Measurements from ENCODE around the gene ESRRG. TPM values are rescaled to one million over a fixed set of nuclear protein-coding genes. Genes with fewer than 3 reads are reported as not detected.

Gene ESRRG
- total and polyA plus RNA-seq, 4 donors: 0.19 to 4.5 (median 1.3) TPM

DNA sequence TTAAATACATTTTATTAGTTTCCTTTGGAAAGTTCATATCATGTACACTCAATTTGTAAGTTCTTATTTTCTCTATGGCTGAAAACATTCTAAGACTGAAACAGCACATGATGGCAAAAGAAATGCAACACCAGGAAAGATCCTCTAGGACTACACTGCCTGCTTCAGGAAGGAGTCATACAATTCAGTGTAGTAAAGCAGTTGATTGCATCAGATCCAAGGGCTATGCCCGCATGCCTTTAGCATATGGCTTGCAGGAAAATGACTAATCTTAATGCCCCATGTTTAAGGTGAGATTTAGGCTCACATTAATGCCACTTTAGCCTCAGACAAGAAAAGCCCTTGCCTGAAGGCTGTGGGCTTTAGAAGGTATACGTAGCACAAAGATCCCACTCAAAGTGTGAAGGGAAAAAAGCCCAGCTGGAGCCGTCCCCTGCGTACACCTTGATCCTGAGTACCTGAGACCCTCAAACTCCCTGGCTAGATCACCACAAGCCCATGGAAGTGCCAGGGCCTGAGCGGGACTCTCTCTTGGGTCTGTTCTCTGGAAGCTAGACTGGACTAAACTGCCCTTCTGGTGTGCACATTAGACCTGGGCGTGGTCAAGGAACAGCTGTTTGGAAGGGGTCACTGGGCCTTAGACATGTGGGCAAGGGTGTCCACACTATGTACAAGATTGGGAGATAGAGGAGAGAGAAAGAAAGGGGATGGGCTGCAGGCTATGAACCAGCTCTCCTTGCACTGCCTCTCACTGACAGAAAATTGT is 52.9 kb downstream of the ESRRG start:
- 92 to 93% methylated on average over 6 of the region's 6 CpGs for WGBS, 2 donors

DNA sequence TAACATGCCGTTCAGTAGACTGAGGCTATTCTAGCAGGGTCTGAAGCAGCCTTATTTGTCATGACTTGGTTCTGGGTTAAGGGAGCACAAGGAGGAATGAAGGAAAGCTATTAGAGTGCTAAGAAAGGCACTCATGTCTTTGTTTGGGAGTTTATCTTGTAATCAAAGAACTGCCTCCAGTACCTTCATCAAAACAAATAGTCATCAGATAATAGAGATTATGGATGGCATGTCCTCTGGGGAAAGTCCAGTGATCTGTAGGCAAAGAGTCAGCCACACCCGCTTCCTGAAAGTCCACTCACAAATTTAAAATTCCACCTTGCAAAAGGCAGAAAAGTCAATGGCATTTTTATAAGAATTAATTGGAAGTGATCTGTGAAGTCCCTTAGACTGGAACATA is 56.8 kb downstream of the ESRRG start:
- H3K27ac ChIP-seq (ENCODE audit: low read depth in 1 of 2, low read length in 1 of 2): no peak overlapping the region
- H3K4me1 ChIP-seq (ENCODE audit: control insufficient read depth in 5 of 5, insufficient read depth in 5 of 5, low read length in 5 of 5): peaks cover 0 to 10% (median 0%) of the 10 kb centered on the region in 5 donors
- TF ChIP-seq, protein P1, sequence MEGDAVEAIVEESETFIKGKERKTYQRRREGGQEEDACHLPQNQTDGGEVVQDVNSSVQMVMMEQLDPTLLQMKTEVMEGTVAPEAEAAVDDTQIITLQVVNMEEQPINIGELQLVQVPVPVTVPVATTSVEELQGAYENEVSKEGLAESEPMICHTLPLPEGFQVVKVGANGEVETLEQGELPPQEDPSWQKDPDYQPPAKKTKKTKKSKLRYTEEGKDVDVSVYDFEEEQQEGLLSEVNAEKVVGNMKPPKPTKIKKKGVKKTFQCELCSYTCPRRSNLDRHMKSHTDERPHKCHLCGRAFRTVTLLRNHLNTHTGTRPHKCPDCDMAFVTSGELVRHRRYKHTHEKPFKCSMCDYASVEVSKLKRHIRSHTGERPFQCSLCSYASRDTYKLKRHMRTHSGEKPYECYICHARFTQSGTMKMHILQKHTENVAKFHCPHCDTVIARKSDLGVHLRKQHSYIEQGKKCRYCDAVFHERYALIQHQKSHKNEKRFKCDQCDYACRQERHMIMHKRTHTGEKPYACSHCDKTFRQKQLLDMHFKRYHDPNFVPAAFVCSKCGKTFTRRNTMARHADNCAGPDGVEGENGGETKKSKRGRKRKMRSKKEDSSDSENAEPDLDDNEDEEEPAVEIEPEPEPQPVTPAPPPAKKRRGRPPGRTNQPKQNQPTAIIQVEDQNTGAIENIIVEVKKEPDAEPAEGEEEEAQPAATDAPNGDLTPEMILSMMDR (IDR thresholded peaks at IDR 0.05; ENCODE audit: control extremely low read depth, extremely low read depth): no peak
- H3K9ac ChIP-seq (ENCODE audit: insufficient read depth in 1 of 2, low read length in 2 of 2): no peak overlapping the region
- WGBS, 2 donors: 92 to 94% methylated on average over 2 of the region's 2 CpGs
- no peaks in the 10 kb centered on the region for H3K36me3 ChIP-seq (ENCODE audit: control insufficient read depth in 4 of 4, insufficient read depth in 4 of 4, low read length in 4 of 4)
- no peaks in the 10 kb centered on the region for H3K9me3 ChIP-seq (ENCODE audit: control insufficient read depth in 4 of 4, insufficient read depth in 3 of 4, low read length in 3 of 4)
- DNase-seq (no peak), ATAC-seq (ENCODE audit: insufficient read depth, low FRiP score) (no peak)
- H3K4me3 ChIP-seq: no peak overlapping the region
- H3K27me3 ChIP-seq (ENCODE audit: control insufficient read depth in 3 of 3, insufficient read depth in 3 of 3, low read length in 2 of 3): no peaks in the 10 kb centered on the region

More for the DNA sequence above, 52.9 kb downstream of the ESRRG start:
- H3K9ac ChIP-seq (ENCODE audit: insufficient read depth in 1 of 2, low read length in 2 of 2): no peak overlapping the region
- DNase-seq: no peak
- peaks cover 0 to 2% (median 0%) of the 10 kb centered on the region in 5 donors for H3K4me1 ChIP-seq (ENCODE audit: control insufficient read depth in 5 of 5, insufficient read depth in 5 of 5, low read length in 5 of 5)
- no peak overlapping the region for H3K4me3 ChIP-seq
- TF ChIP-seq, protein P1 (IDR thresholded peaks at IDR 0.05; ENCODE audit: control extremely low read depth, extremely low read depth): no peak
- no peak for ATAC-seq (ENCODE audit: insufficient read depth, low FRiP score)
- no peaks in the 10 kb centered on the region for H3K9me3 ChIP-seq (ENCODE audit: control insufficient read depth in 4 of 4, insufficient read depth in 3 of 4, low read length in 3 of 4)
- no peaks in the 10 kb centered on the region for H3K27me3 ChIP-seq (ENCODE audit: control insufficient read depth in 3 of 3, insufficient read depth in 3 of 3, low read length in 2 of 3)
- H3K36me3 ChIP-seq (ENCODE audit: control insufficient read depth in 4 of 4, insufficient read depth in 4 of 4, low read length in 4 of 4): no peaks in the 10 kb centered on the region
- H3K27ac ChIP-seq (ENCODE audit: low read depth in 1 of 2, low read length in 1 of 2): no peak overlapping the region

DNA sequence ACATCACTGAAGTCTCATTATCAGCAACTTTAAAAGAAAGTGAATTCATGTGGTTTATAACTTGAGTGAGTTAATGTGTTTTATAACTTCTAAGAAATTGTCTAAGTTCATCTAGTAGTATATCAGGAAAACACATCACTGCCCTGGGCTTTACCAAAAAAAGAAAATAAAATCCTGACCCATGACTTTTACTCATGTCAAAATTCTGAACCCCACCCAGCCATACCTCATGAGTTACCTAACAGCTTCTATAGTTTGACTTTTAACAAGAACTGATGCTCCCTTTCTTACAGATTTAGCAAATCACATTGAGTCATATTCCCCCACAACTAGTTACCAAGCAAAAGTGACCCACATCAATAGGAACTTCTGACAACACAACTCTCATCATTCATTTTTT is 57.4 kb downstream of the ESRRG start:
- DNase-seq: no peak
- Histone ChIP-seq H3K36me3 (ENCODE audit: control insufficient read depth in 4 of 4, insufficient read depth in 4 of 4, low read length in 4 of 4) (no peaks in the 10 kb centered on the region), H3K27ac (ENCODE audit: low read depth in 1 of 2, low read length in 1 of 2) (no peak overlapping the region), H3K9me3 (ENCODE audit: control insufficient read depth in 4 of 4, insufficient read depth in 3 of 4, low read length in 3 of 4) (no peaks in the 10 kb centered on the region), H3K4me1 (ENCODE audit: control insufficient read depth in 5 of 5, insufficient read depth in 5 of 5, low read length in 5 of 5) (peaks cover 0 to 10% (median 0%) of the 10 kb centered on the region in 5 donors), H3K27me3 (ENCODE audit: control insufficient read depth in 3 of 3, insufficient read depth in 3 of 3, low read length in 2 of 3) (no peaks in the 10 kb centered on the region), H3K9ac (ENCODE audit: insufficient read depth in 1 of 2, low read length in 2 of 2) (no peak overlapping the region), H3K4me3 (no peak overlapping the region)
- no peak for ATAC-seq (ENCODE audit: insufficient read depth, low FRiP score)
- TF ChIP-seq, protein P1 (IDR thresholded peaks at IDR 0.05; ENCODE audit: control extremely low read depth, extremely low read depth): no peak

Data from lung (tissue), 12 donors.